HG03469 (cell line): ENCODE data around the gene ACTR3C.

Experiments
- ATAC-seq: cut with Tn5 transposase; IDR thresholded peaks from one replicate; pipeline ENCODE4 v1.9.1; 2021; ENCODE audit warnings: mild to moderate bottlenecking, moderate library complexity, moderate number of reproducible peaks; ENCODE audit not compliant: unreplicated experiment

Gene ACTR3C

GRCh38 chr7:150322833-150323681 is at the start of gene ACTR3C, which contains the start of gene LRRC61:
Gene ACTR3C (minus strand): TSS chr7:150323545. CDS start chr7:150295296, 28,249 bp downstream.
Gene LRRC61 (plus strand): TSS chr7:150323355. CDS start chr7:150336862, 13,507 bp downstream.
- ATAC-seq = peak; percentile 36

GRCh38 chr7:150372271-150373048 is 49.1 kb upstream of the ACTR3C start:
- ATAC-seq = no peak

- no peak for ATAC-seq
These were observed 48.6 kb upstream of the ACTR3C start for GRCh38 chr7:150371996-150372270.

- ATAC-seq = no peak
These were observed 48.0 kb upstream of the ACTR3C start for GRCh38 chr7:150371131-150371995.

- ATAC-seq = no peak
These were observed 47.3 kb upstream of the ACTR3C start for GRCh38 chr7:150370612-150371071.

- ATAC-seq = no peak
These were observed 46.6 kb upstream of the ACTR3C start for GRCh38 chr7:150369748-150370501.

- peak; percentile 5 for ATAC-seq
These were observed 45.8 kb upstream of the ACTR3C start for GRCh38 chr7:150368884-150369747.

GRCh38 chr7:150368096-150368883 is 44.9 kb upstream of the ACTR3C start, which contains the start of gene REPIN1:
Gene REPIN1 (plus strand): TSS chr7:150368822. CDS start chr7:150369712, 890 bp downstream.
- peak; percentile 30 for ATAC-seq

GRCh38 chr7:150367677-150368095 is 44.3 kb upstream of the ACTR3C start:
- ATAC-seq = no peak

GRCh38 chr7:150365673-150366398 is 42.5 kb upstream of the ACTR3C start:
- ATAC-seq = no peak

- no peak for ATAC-seq
These were observed 41.8 kb upstream of the ACTR3C start for GRCh38 chr7:150365194-150365593.

GRCh38 chr7:150363872-150364271 is 40.5 kb upstream of the ACTR3C start:
- ATAC-seq = no peak

- ATAC-seq = no peak
These were observed 40.0 kb upstream of the ACTR3C start for GRCh38 chr7:150363370-150363769.

GRCh38 chr7:150361807-150362621 is 38.7 kb upstream of the ACTR3C start:
- ATAC-seq = no peak

- no peak for ATAC-seq
These were observed 38.1 kb upstream of the ACTR3C start for GRCh38 chr7:150361402-150361801.

GRCh38 chr7:150360363-150361058 is 37.2 kb upstream of the ACTR3C start:
- no peak for ATAC-seq
